Measurements from ENCODE around the gene ZNF827.

Gene ZNF827

GRCh38 chr4:145859926-145860325 is 78.7 kb downstream of the ZNF827 start:
- no peak for DNase-seq
- no peaks in the 10 kb centered on the region for H3K27me3 ChIP-seq (ENCODE audit: insufficient read depth, low read depth, severe bottlenecking)
- H3K27ac ChIP-seq = no peak overlapping the region
- H3K4me3 ChIP-seq (ENCODE audit: low read depth, low read length) = no peak overlapping the region
- TF ChIP-seq, protein P1, sequence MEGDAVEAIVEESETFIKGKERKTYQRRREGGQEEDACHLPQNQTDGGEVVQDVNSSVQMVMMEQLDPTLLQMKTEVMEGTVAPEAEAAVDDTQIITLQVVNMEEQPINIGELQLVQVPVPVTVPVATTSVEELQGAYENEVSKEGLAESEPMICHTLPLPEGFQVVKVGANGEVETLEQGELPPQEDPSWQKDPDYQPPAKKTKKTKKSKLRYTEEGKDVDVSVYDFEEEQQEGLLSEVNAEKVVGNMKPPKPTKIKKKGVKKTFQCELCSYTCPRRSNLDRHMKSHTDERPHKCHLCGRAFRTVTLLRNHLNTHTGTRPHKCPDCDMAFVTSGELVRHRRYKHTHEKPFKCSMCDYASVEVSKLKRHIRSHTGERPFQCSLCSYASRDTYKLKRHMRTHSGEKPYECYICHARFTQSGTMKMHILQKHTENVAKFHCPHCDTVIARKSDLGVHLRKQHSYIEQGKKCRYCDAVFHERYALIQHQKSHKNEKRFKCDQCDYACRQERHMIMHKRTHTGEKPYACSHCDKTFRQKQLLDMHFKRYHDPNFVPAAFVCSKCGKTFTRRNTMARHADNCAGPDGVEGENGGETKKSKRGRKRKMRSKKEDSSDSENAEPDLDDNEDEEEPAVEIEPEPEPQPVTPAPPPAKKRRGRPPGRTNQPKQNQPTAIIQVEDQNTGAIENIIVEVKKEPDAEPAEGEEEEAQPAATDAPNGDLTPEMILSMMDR (IDR thresholded peaks at IDR 0.05; ENCODE audit: low read depth, low read length) = no peak
- no peaks in the 10 kb centered on the region for H3K9me3 ChIP-seq (ENCODE audit: severe bottlenecking)
- peaks cover 21% of the 10 kb centered on the region for H3K36me3 ChIP-seq

DNA sequence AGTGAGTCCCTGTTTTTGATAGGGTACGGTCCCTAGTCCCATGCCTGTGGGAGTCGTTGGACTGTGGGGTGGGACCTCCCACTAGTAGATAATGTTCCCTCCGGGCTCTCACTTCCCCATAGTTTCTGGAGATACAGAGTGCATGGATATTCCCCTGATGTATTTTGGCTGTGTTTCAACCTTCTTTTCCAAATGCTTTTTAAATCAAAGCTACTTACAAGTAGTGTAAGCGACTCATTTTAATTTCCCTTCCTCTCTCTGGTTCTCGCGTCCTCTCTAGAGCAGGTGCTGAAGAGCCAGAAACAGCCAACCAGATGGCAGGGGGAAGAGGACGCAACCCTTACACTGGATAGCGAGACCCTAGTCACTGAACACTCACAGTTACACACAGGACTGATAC is 79.2 kb downstream of the ZNF827 start:
- TF ChIP-seq, protein P1 (IDR thresholded peaks at IDR 0.05; ENCODE audit: low read depth, low read length) = no peak
- no peak for DNase-seq
- Histone ChIP-seq H3K4me3 (ENCODE audit: low read depth, low read length) (no peak overlapping the region), H3K9me3 (ENCODE audit: severe bottlenecking) (no peaks in the 10 kb centered on the region), H3K36me3 (peaks cover 21% of the 10 kb centered on the region), H3K27ac (no peak overlapping the region), H3K27me3 (ENCODE audit: insufficient read depth, low read depth, severe bottlenecking) (no peaks in the 10 kb centered on the region)

GRCh38 chr4:145852256-145852839 is 86.3 kb downstream of the ZNF827 start:
- DNase-seq = no peak
- no peaks in the 10 kb centered on the region for H3K27me3 ChIP-seq (ENCODE audit: insufficient read depth, low read depth, severe bottlenecking)
- TF ChIP-seq, protein P1 (IDR thresholded peaks at IDR 0.05; ENCODE audit: low read depth, low read length) = no peak
- H3K9me3 ChIP-seq (ENCODE audit: severe bottlenecking) = no peaks in the 10 kb centered on the region
- H3K36me3 ChIP-seq = peaks cover 20% of the 10 kb centered on the region
- H3K27ac ChIP-seq = no peak overlapping the region
- H3K4me3 ChIP-seq (ENCODE audit: low read depth, low read length) = no peak overlapping the region

DNA sequence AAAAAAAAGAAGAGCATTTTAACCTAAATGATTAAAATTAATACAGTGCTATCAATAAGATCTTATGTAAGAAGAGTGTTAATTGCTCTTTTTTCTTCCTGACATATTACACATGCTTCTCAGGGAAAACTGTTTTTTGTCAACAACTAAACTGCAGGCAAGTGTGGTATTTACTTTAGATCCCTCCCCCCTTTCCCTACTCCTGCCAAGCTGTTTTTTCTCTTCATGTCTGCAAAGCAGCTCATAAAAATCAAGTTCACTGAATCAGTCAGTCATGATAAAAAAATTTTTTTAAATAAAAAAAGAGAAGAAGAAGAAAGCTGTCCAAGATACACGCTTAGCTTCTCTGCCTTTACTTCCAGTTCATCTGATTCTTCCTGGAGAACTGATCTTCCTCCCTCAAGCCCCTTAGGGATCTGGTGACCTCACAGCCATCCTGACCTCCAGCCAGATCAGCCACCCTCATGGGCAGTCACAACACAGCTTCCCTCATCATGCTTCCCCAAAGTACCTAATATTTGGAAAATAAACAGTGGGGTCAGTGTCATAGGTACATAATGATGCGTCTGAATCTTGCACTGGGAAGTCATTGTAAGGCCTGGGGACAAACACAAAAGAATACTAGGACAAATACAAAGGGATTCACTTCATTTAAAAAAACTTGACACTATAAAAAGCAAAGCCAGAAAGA is 87.0 kb downstream of the ZNF827 start:
- Histone ChIP-seq H3K27me3 (ENCODE audit: insufficient read depth, low read depth, severe bottlenecking) (no peaks in the 10 kb centered on the region), H3K27ac (no peak overlapping the region), H3K4me3 (ENCODE audit: low read depth, low read length) (no peak overlapping the region), H3K36me3 (peaks cover 20% of the 10 kb centered on the region), H3K9me3 (ENCODE audit: severe bottlenecking) (no peaks in the 10 kb centered on the region)
- TF ChIP-seq, protein P1 (IDR thresholded peaks at IDR 0.05; ENCODE audit: low read depth, low read length) = no peak
- no peak for DNase-seq

DNA sequence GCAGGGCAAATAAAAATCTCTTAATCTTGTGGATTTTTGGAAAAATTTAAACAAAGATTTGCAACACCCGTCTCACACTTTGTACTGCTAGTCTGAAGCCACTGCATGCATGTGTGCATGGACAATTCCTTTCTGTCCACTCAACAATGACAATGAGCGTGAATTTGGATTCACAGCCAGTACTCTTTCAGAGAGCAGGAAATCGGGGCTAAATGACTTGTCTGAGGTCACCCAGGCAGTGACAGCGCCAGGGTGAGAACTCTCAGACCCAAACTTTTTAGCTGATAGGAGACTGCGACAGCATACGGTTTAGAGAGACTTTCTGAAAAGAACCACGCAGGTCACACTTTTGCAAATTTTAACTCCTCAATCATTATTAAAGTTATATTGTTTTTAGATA is 90.9 kb downstream of the ZNF827 start:
- Histone ChIP-seq H3K4me3 (ENCODE audit: low read depth, low read length) (no peak overlapping the region), H3K27me3 (ENCODE audit: insufficient read depth, low read depth, severe bottlenecking) (no peaks in the 10 kb centered on the region), H3K36me3 (peaks cover 36% of the 10 kb centered on the region), H3K9me3 (ENCODE audit: severe bottlenecking) (no peaks in the 10 kb centered on the region), H3K27ac (no peak overlapping the region)
- TF ChIP-seq, protein P1 (IDR thresholded peaks at IDR 0.05; ENCODE audit: low read depth, low read length) = no peak
- DNase-seq = no peak

All from WERI-Rb-1 (cell line).